LHCN-M2 (cell line): Measurements from ENCODE around the gene C10orf88. TPM values are rescaled to one million over a fixed set of nuclear protein-coding genes. Genes with fewer than 3 reads are reported as not detected.

ENCODE experiments used
- total RNA-seq: library from RNA; depleted of rRNA; stranded (reverse); fragments of >200 nt; gene quantifications from 2 replicates; pipeline ENCODE4 v1.2.3, GENCODE V29; 2014; rRNA removed

C10orf88 gene
- total RNA-seq, 1 experiment from 2014 or later = 16.9 TPM

Other genes with a start within 250 kb of the C10orf88 start
- 2.5 and 4.8 TPM in 2 replicates for gene CUZD1, start 108.4 kb downstream of the C10orf88 start, total RNA-seq
- 38.1 and 48.2 TPM in 2 replicates for gene FAM24B, start 74.6 kb downstream of the C10orf88 start, total RNA-seq
- gene FAM24A, start 43.6 kb downstream of the C10orf88 start, total RNA-seq = not detected in 2 replicates
- 5.6 and 9.4 TPM in 2 replicates for gene PSTK, start 26.2 kb upstream of the C10orf88 start, total RNA-seq
- 3.5 and 4.5 TPM in 2 replicates for gene IKZF5, start 54.6 kb upstream of the C10orf88 start, total RNA-seq
- 8.4 and 9.2 TPM in 2 replicates for gene ACADSB, start 54.8 kb upstream of the C10orf88 start, total RNA-seq
- gene HMX3, start 181.7 kb upstream of the C10orf88 start, total RNA-seq = not detected in 2 replicates
- not detected in 2 replicates for gene HMX2, start 193.9 kb upstream of the C10orf88 start, total RNA-seq
- 361 and 363 TPM in 2 replicates for gene BUB3, start 200.2 kb upstream of the C10orf88 start, total RNA-seq